ENCODE measurements around the gene UNK. TPM values are rescaled to one million over a fixed set of nuclear protein-coding genes. Genes with fewer than 3 reads are reported as not detected.

The UNK gene
- total and polyA plus RNA-seq, 9 of the 15 experiments (the other 6 are each of a cell fraction or from before 2014, with no cell fraction given) = 12.8 to 38.6 (median 24.8) TPM

GRCh38 chr17:75779250-75779986 is 5.2 kb upstream of the UNK start (continued):
- TF ChIP-seq PKNOX1 (IDR thresholded peaks at IDR 0.05) (peak; percentile 89), HDAC8 (tag; IDR thresholded peaks at IDR 0.05) (0 out of 2 replicates have a peak, but pooled peaks have one; percentile 52), TSHZ1 (CRISPR knock-in tag; IDR thresholded peaks at IDR 0.05) (no peak), SP1 (CRISPR knock-in tag; IDR thresholded peaks at IDR 0.05) (peak; percentile 96), SREBF2 (CRISPR knock-in tag; IDR thresholded peaks at IDR 0.05) (no peak), HEY1 (CRISPR knock-in tag; IDR thresholded peaks at IDR 0.05; ENCODE audit: borderline replicate concordance) (peak; percentile 26; the same call in 1 of the 2 replicates), ZNF449 (CRISPR knock-in tag; IDR thresholded peaks at IDR 0.05) (no peak), RNF219 (CRISPR knock-in tag; IDR thresholded peaks at IDR 0.05) (no peak; the same call in 1 of the 2 replicates), KLF10 (CRISPR knock-in tag; IDR thresholded peaks at IDR 0.05) (peak; percentile 75; the same call in 1 of the 2 replicates)
